GM19099 (cell line): Measurements from ENCODE around the gene SLC24A3.

Experiments
- POLR2A ChIP-seq: IDR thresholded peaks from 3 replicates; pipeline ENCODE4 v1.6.1; 2011; ENCODE audit warnings: low read depth; ENCODE audit not compliant: insufficient read length; ENCODE audit errors: extremely low read depth

Gene SLC24A3

DNA sequence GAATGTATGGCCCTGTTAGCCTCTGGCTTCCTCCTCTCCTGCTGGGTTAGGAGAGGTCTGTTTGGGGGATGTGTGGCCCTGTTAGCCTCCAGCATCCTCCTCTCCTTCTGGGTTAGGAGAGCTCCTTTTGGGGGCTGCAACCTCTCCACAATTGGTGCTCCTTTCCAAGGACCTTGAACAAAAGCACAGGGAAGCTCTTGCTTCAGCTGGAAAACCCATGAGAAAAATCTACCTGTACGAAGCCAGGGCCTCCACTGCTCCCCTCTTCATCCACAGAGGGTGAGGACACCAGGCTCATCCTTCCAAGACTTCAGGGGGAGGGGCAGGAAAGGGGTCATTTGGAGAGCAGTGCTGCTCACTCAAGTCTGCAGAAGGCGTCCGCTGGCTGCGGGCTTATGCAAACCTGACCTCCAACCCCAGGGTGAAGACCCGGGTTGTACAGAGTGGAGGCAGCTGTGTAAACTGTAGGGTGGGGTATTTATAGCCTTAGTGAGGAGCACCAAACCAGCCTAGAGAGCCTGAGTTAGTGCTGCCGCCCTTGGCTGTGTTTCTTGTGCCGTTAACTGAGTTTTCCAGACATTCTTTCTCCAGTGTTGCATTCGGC, 62.1 kb downstream of the SLC24A3 start:
- TF ChIP-seq POLR2A = no peak

DNA sequence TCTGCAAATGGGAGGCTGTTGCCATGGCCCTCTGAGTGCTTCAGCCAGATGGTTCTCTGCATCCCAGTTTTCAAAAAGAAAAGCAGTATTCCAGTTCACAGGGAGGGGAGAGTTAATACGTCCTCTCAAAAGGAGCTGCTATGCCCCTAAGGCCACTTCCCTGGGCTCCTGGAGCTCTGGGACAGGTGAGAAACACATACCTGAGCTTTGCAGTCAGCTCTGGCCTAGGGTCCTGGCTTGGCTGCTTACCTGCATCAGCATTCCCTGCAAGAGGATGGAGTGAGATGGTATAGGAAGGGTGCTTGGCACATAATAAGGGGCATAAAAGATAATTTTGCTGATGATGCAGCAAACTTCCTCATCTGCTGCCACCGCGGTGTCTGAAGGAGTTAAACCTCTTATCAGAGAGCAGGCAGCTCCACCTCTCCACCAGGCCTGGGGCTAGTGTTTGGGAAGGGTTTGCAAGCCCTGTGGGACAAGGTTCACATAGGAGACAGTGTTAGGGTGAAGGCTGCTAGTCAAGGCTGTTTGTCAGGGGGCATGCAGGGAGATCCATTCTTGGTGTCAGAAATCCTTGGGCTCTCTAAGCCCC, 62.7 kb downstream of the SLC24A3 start:
- no peak for TF ChIP-seq POLR2A

GRCh38 chr20:19275630-19276071, 63.2 kb downstream of the SLC24A3 start:
- TF ChIP-seq POLR2A = no peak

DNA sequence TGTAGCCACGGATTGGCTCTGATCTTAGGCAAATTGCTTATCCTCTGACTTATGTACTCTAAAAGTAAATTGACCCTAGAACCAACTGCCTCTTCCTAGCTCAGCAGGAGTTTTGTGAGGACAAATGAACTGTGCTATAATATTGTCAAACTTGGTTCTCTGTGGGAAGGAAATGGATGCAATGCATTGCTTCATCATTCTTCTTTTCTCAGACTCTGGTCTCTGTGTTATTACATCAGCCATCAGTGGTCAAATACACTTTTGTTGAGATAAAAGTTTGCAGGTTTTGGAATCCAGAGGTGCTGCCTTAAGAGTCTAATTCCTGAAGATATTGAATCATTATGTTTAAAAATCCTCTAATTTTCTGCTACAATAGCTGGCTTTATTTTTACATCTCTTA, 64.9 kb downstream of the SLC24A3 start:
- no peak for TF ChIP-seq POLR2A

DNA sequence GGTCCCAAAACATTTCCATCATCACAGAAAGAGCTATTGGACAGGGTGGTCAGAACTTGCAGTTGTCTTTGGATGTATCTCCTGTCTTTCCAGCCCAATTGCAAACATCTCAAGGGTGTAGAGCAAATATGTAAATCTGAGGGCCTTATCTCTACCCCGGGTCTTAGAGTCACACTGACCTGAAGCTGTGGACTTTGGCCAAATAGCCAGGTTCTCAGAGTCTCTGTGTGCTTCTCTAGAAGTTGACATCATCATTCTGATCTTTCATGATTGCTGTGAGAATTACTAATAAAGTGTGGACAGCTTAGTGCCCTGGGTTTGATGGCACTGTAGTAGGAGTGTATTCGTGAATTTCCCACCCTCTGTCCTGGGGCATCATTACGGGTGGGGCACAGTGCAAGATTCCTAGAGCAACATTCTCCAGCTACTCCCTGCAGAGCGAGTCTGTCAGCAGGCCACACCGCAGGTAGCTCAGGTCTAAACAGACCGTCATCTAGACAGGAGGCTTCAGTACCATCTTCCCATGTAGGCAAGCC, 71.1 kb downstream of the SLC24A3 start:
- no peak for TF ChIP-seq POLR2A

GRCh38 chr20:19284400-19285178, 72.1 kb downstream of the SLC24A3 start:
- no peak for TF ChIP-seq POLR2A

- no peak for TF ChIP-seq POLR2A
Measured at GRCh38 chr20:19285436-19285835, 73.0 kb downstream of the SLC24A3 start.

- TF ChIP-seq POLR2A = no peak
Measured at GRCh38 chr20:19288061-19288460, 75.6 kb downstream of the SLC24A3 start.

- TF ChIP-seq POLR2A = no peak
Measured at GRCh38 chr20:19288636-19289035, 76.2 kb downstream of the SLC24A3 start.

- no peak for TF ChIP-seq POLR2A
Measured at GRCh38 chr20:19289451-19289850, 77.0 kb downstream of the SLC24A3 start.

- TF ChIP-seq POLR2A = no peak
Measured at GRCh38 chr20:19291024-19291817, 78.8 kb downstream of the SLC24A3 start.

DNA sequence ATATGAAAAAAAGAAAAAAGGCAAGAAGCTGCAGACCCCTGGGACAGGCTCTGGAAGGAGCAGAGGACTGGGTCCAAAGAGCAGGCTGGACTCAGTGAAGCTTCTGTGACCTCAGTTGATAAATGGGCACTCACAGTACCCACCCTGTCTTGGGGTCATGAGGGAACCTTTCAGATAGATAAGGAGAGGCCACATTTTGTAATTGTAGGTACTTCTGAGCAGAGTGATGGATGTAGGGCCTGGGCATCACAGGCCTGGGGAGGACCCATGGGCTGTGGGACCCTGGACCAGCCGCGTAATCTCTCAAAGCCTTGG, 79.3 kb downstream of the SLC24A3 start:
- TF ChIP-seq POLR2A = no peak

GRCh38 chr20:19292254-19292653, 79.8 kb downstream of the SLC24A3 start:
- TF ChIP-seq POLR2A = no peak

DNA sequence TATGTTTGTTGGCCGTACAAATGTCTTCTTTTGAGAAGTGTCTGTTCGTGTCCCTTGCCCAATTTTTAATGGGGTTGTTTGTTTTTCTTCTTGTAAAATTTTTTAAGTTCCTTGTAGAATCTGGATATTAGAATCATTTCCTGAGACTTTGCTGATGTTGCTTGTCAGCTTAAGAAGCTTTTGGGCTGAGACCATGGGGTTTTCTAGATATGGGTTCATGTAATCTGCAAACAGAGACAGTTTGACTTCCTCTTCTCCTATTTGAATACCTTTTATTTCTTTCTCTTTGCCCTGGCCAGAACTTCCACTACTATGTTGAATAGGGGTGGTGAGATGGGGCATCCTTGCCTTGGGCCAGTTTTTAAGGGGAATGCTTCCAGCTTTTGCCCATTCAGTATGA, 82.6 kb downstream of the SLC24A3 start:
- no peak for TF ChIP-seq POLR2A

- TF ChIP-seq POLR2A = no peak
Measured at GRCh38 chr20:19298652-19299051, 86.2 kb downstream of the SLC24A3 start.

GRCh38 chr20:19300395-19300794, 88.0 kb downstream of the SLC24A3 start:
- no peak for TF ChIP-seq POLR2A

DNA sequence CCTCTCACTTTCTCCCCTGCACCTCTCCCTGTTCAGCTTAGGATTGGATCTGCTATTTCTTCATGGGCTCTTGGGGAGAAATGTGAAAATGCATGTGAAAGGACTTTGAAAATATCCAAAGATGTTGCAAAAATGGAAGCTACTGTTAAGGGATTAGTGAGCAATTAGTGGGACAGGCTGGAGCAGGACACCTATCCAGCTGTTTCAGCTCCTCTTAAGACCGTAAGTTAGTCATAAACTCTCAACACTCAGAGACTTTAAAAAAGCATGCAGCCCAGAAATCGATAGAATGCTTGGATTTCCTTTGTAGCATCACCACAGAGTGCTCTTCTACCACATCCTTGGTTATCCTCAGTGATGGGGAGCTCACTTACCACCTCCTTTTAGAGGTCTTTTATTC, 88.7 kb downstream of the SLC24A3 start:
- TF ChIP-seq POLR2A = no peak
